NB4 (cell line): ENCODE results near the gene BACH1.

Experiments used
- MYC ChIP-seq: IDR thresholded peaks from 2 replicates; pipeline ENCODE4 v1.6.1; 2011; ENCODE audit warnings: low read depth, low read length
- POLR2A ChIP-seq: IDR thresholded peaks from 2 replicates; pipeline ENCODE4 v1.6.1; 2011; ENCODE audit warnings: mild to moderate bottlenecking; ENCODE audit not compliant: insufficient read length; ENCODE audit errors: extremely low read depth
- TF ChIP-seq, protein P1 (sequence below): IDR thresholded peaks from one replicate; pipeline ENCODE4 v1.5.1; 2012; ENCODE audit warnings: low read depth, low read length
- TF ChIP-seq, protein P2 (sequence below): IDR thresholded peaks from 2 replicates; pipeline ENCODE4 v1.6.1; 2011; ENCODE audit warnings: low read depth, low read length

DNA sequence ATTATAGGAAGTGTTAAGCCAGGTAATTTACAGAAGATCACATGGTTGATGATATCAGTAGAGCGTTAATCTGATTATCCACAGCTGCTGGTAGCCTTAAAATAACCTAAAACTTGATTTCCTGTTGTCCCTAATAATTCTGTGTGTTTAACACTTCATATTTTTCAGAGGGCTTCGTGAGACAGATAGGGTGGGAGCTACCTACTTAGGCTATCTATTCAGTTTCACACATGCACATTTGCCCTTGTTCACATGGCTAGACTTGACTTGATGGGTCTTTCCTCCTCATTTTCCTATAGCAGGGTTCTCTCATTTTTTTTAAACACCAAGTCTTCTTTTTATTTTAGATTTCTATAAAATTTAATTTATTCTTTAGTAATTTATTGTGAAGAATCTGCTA, 11.0 kb downstream of the BACH1 start:
- no peak for TF ChIP-seq POLR2A
- TF ChIP-seq, protein P1, sequence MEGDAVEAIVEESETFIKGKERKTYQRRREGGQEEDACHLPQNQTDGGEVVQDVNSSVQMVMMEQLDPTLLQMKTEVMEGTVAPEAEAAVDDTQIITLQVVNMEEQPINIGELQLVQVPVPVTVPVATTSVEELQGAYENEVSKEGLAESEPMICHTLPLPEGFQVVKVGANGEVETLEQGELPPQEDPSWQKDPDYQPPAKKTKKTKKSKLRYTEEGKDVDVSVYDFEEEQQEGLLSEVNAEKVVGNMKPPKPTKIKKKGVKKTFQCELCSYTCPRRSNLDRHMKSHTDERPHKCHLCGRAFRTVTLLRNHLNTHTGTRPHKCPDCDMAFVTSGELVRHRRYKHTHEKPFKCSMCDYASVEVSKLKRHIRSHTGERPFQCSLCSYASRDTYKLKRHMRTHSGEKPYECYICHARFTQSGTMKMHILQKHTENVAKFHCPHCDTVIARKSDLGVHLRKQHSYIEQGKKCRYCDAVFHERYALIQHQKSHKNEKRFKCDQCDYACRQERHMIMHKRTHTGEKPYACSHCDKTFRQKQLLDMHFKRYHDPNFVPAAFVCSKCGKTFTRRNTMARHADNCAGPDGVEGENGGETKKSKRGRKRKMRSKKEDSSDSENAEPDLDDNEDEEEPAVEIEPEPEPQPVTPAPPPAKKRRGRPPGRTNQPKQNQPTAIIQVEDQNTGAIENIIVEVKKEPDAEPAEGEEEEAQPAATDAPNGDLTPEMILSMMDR = no peak
- TF ChIP-seq, protein P2, sequence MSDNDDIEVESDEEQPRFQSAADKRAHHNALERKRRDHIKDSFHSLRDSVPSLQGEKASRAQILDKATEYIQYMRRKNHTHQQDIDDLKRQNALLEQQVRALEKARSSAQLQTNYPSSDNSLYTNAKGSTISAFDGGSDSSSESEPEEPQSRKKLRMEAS = no peak
- TF ChIP-seq MYC = no peak
